ENCODE results near the gene ALDH3A2.
"Not testable (repeated sequence)": the region's sequence is repeated elsewhere in the genome, so short reads cannot be mapped to it uniquely, and the experiment has no call there.

ALDH3A2 gene

DNA sequence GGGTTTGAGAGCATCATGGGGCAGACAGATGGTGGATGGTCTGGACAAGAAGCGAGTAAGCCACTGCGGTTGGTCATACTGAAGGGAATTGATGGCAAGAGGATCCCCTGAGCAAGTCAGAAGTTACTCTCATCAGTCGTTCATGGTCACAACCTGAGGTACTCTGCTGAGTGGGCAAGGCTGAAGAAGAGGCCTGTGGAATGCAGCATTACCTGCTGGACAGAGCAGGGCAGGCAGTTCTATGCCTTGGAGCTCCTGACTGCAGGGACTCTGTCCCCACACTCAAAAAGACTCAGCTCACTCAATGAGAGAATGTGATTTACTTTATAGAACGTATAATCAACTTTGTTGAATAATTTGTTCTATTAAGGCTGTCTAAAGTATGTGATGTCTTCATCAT lies 28.3 kb downstream of the ALDH3A2 start:
- WGBS, 2 experiments = 95 to 96% methylated on average over 3 to 4 of the region's 4 CpGs
- H3K36me3 ChIP-seq (ENCODE audit: control insufficient read depth, insufficient read depth, low read length) = peaks cover 60% of the 10 kb centered on the region
- no peak overlapping the region for H3K27ac ChIP-seq (ENCODE audit: insufficient read depth, low read depth, low read length, poor library complexity, severe bottlenecking)
- H3K27me3 ChIP-seq (ENCODE audit: control insufficient read depth, insufficient read depth, low read length, poor library complexity, severe bottlenecking) = no peaks in the 10 kb centered on the region
- no peaks in the 10 kb centered on the region for H3K4me1 ChIP-seq (ENCODE audit: control insufficient read depth, insufficient read depth, low read length)
- peaks cover 5% of the 10 kb centered on the region for H3K9me3 ChIP-seq (ENCODE audit: control insufficient read depth, low read length)
- H3K4me3 ChIP-seq (ENCODE audit: insufficient read depth, low read depth, low read length) = no peak overlapping the region

DNA sequence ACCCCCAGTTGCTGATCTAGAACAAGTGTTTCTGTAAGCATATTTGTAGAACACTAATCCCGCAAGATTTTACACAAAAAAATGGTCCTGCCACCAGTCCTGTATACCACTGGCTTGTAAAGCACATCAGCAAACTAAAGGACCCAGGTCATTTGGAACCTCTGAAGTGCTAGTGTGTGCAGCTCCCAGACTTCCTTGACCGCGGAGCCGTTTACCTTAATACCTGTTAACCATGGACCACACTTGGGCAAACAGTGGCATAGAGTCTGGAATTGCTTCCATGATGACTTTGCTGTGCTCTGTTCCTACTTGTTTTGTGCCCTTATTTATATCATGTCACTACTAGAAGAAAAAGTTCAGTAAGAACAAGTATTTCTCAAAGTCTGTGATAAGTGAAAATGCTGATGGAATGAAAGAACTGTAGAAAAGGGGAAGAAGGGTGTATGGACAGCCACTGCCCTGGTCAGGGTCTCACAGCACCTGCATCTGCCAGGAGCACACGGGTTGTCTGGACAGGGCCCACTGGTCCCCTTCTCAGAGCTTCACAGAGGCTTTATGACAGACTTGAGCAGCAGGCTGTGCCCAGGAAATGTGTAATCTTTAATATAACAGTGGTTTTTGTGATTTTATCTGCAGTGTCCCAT lies 29.3 kb downstream of the ALDH3A2 start:
- H3K4me1 ChIP-seq (ENCODE audit: control insufficient read depth, insufficient read depth, low read length) = no peaks in the 10 kb centered on the region
- H3K36me3 ChIP-seq (ENCODE audit: control insufficient read depth, insufficient read depth, low read length) = peaks cover 54% of the 10 kb centered on the region
- 96% methylated on average over 5 of the region's 5 CpGs for WGBS, 2 experiments

DNA sequence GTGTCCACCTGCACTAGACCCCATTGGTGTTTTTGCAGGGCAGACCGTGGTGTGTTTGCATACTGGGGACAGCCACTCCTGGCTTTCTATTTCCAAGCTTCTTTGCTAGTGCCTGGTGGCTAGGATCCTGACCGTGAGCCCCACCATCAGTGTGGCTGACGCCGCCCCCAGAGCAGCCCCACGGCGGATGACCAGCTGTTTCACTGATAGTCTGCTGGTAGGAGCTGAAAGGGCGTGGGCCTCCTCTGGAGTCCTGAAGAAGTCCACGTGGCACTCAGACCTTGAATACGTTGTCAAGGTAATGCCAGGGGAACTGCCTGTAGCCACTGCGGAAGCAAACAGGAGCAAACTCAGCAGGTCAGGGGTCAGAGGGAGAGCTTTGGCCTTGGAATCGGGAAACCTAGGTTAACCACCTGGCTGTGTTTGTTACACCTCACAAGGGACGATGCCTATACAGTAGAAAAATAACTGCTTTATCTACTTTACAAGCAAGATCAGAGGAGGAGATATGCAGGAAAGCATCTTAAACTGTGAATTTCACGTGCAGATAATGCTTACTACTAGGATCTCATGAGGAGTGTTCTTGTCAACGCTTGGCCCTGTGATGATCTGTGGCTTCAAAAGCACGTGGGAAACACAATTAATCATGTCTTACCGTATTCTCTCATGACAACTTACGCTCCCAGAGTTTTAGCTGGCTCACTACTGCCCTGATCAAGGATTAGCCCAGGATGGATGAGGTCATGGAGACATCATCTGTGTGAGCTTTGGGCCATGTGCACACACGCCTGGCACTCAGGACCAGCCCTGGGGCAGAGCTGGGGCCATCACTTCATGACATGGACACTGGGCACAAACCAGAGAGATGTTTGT lies 30.3 kb downstream of the ALDH3A2 start:
- Histone ChIP-seq H3K27ac (ENCODE audit: insufficient read depth, low read depth, low read length, poor library complexity, severe bottlenecking) (no peak overlapping the region), H3K36me3 (ENCODE audit: control insufficient read depth, insufficient read depth, low read length) (peaks cover 50% of the 10 kb centered on the region), H3K4me1 (ENCODE audit: control insufficient read depth, insufficient read depth, low read length) (no peaks in the 10 kb centered on the region), H3K4me3 (ENCODE audit: insufficient read depth, low read depth, low read length) (no peak overlapping the region), H3K9me3 (ENCODE audit: control insufficient read depth, low read length) (peaks cover 5% of the 10 kb centered on the region), H3K27me3 (ENCODE audit: control insufficient read depth, insufficient read depth, low read length, poor library complexity, severe bottlenecking) (no peaks in the 10 kb centered on the region)
- 96% methylated on average over 18 of the region's 18 CpGs for WGBS, 2 experiments

More for the DNA sequence above, 29.3 kb downstream of the ALDH3A2 start:
- Histone ChIP-seq H3K27ac (ENCODE audit: insufficient read depth, low read depth, low read length, poor library complexity, severe bottlenecking) (no peak overlapping the region), H3K9me3 (ENCODE audit: control insufficient read depth, low read length) (peaks cover 5% of the 10 kb centered on the region), H3K4me3 (ENCODE audit: insufficient read depth, low read depth, low read length) (no peak overlapping the region), H3K27me3 (ENCODE audit: control insufficient read depth, insufficient read depth, low read length, poor library complexity, severe bottlenecking) (no peaks in the 10 kb centered on the region)

GRCh38 chr17:19683117-19683516 lies 34.6 kb downstream of the ALDH3A2 start:
- Histone ChIP-seq H3K36me3 (ENCODE audit: control insufficient read depth, insufficient read depth, low read length) (peaks cover 13% of the 10 kb centered on the region), H3K4me3 (ENCODE audit: insufficient read depth, low read depth, low read length) (no peak overlapping the region), H3K9me3 (ENCODE audit: control insufficient read depth, low read length) (peaks cover under 1% of the 10 kb centered on the region), H3K27ac (ENCODE audit: insufficient read depth, low read depth, low read length, poor library complexity, severe bottlenecking) (no peak overlapping the region), H3K27me3 (ENCODE audit: control insufficient read depth, insufficient read depth, low read length, poor library complexity, severe bottlenecking) (no peaks in the 10 kb centered on the region), H3K4me1 (ENCODE audit: control insufficient read depth, insufficient read depth, low read length) (no peaks in the 10 kb centered on the region)
- WGBS, 2 experiments = 100% methylated on average over 1 to 2 of the region's 2 CpGs

DNA sequence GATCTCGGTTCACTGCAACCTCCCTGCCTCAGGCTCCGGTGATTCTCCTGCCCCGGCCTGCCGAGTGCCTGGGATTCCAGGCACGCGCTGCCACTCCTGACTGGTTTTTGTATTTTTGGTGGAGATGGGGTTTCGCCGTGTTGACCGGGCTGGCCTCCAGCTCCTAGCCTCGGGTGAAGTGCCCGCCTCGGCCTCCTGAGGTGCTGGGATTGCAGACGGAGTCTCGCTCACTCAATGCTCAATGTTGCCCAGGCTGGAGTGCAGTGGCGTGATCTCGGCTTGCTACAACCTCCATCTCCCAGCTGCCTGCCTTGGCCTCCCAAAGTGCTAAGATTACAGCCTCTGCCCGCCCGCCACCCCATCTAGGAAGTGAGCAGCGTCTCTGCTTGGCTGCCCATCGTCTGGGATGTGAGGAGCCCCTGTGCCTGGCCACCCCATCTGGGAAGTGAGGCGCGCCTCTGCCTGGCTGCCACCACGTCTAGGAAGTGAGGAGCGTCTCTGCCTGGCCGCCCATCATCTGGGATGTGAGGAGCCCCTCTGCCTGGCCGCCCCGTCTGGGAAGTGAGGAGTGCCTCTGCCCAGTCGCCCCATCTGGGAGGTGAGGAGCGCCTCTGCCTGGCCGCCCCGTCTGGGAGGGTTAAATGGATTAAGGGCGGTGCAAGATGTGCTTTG lies 36.5 kb downstream of the ALDH3A2 start:
- not testable (repeated sequence) for H3K36me3 ChIP-seq (ENCODE audit: control insufficient read depth, insufficient read depth, low read length); H3K27ac ChIP-seq (ENCODE audit: insufficient read depth, low read depth, low read length, poor library complexity, severe bottlenecking); H3K4me1 ChIP-seq (ENCODE audit: control insufficient read depth, insufficient read depth, low read length); H3K27me3 ChIP-seq (ENCODE audit: control insufficient read depth, insufficient read depth, low read length, poor library complexity, severe bottlenecking); H3K9me3 ChIP-seq (ENCODE audit: control insufficient read depth, low read length); H3K4me3 ChIP-seq (ENCODE audit: insufficient read depth, low read depth, low read length)
- 90 to 91% methylated on average over 29 to 32 of the region's 32 CpGs for WGBS, 2 experiments

GRCh38 chr17:19686400-19687090 lies 38.0 kb downstream of the ALDH3A2 start:
- 100% methylated on average over 1 of the region's 2 CpGs; no CpG with 5 or more reads in 1 of the 2 experiments for WGBS, 2 experiments
- Histone ChIP-seq H3K9me3 (ENCODE audit: control insufficient read depth, low read length) (no peaks in the 10 kb centered on the region), H3K4me1 (ENCODE audit: control insufficient read depth, insufficient read depth, low read length) (no peaks in the 10 kb centered on the region), H3K36me3 (ENCODE audit: control insufficient read depth, insufficient read depth, low read length) (no peaks in the 10 kb centered on the region), H3K27ac (ENCODE audit: insufficient read depth, low read depth, low read length, poor library complexity, severe bottlenecking) (no peak overlapping the region), H3K27me3 (ENCODE audit: control insufficient read depth, insufficient read depth, low read length, poor library complexity, severe bottlenecking) (no peaks in the 10 kb centered on the region), H3K4me3 (ENCODE audit: insufficient read depth, low read depth, low read length) (no peak overlapping the region)

DNA sequence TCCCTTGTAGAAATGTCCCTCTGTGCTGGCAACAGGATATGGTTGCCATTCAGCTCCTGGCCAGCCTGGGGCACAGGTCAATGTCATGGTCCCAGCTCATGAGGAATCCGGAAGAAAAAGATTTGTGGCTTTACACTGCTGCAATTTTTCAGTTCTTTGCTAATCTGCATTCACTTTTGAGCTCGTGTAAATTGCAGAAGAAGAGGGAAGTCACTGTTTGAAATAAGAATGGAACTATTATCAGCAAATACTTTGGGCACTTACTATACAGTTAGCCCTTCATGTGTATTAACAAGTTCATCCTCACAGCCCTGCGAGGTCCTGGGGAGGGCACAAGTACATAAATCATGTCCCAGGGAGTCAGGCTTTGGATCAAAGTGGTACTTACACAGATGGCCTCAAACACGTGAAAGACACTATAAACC lies 53.7 kb downstream of the ALDH3A2 start:
- Histone ChIP-seq H3K27ac (ENCODE audit: insufficient read depth, low read depth, low read length, poor library complexity, severe bottlenecking) (no peak overlapping the region), H3K4me1 (ENCODE audit: control insufficient read depth, insufficient read depth, low read length) (peaks cover 40% of the 10 kb centered on the region), H3K4me3 (ENCODE audit: insufficient read depth, low read depth, low read length) (no peak overlapping the region), H3K9me3 (ENCODE audit: control insufficient read depth, low read length) (no peaks in the 10 kb centered on the region), H3K36me3 (ENCODE audit: control insufficient read depth, insufficient read depth, low read length) (no peaks in the 10 kb centered on the region), H3K27me3 (ENCODE audit: control insufficient read depth, insufficient read depth, low read length, poor library complexity, severe bottlenecking) (no peaks in the 10 kb centered on the region)
- 87 to 90% methylated on average over 4 of the region's 4 CpGs for WGBS, 2 experiments

DNA sequence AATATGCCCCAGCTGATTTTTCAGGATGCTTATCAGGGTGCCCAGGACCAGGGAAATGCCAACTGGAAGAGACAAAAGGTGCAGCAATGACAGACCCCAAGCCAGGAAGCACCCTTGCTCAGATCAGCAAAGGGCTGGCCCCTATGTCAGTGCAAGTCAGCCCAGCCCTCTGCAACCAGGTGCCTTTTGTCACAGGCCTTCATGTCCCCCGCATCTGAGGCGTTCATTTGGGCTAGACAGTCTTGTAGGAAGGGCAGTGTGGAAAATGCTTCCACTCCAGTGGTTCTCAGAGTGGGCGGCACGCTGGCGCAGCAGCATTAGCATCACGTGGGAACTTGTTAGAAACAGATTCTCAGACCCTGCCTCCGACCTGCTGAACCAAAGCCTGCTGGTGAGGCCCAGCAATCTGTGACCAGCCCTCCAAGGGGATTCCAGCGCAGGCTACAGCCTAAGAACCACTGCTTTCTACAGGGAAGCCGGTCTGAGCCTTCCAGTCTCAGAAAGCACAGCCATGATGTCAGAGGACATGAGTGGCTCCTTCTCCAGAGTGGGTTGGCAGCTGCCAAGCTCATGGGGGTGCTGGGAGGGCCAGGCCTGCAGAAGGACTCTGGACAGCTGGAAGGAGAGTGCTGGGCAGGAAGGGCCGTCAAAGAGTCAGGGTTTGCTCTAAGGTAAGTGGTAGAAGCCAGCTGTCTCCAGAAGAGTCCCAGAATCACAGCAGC lies 54.7 kb downstream of the ALDH3A2 start:
- Histone ChIP-seq H3K4me1 (ENCODE audit: control insufficient read depth, insufficient read depth, low read length) (peaks cover 42% of the 10 kb centered on the region), H3K4me3 (ENCODE audit: insufficient read depth, low read depth, low read length) (no peak overlapping the region), H3K36me3 (ENCODE audit: control insufficient read depth, insufficient read depth, low read length) (no peaks in the 10 kb centered on the region), H3K9me3 (ENCODE audit: control insufficient read depth, low read length) (no peaks in the 10 kb centered on the region), H3K27ac (ENCODE audit: insufficient read depth, low read depth, low read length, poor library complexity, severe bottlenecking) (peak overlapping the region; percentile 87), H3K27me3 (ENCODE audit: control insufficient read depth, insufficient read depth, low read length, poor library complexity, severe bottlenecking) (no peaks in the 10 kb centered on the region)
- WGBS, 2 experiments = 70% methylated on average over 10 of the region's 10 CpGs

DNA sequence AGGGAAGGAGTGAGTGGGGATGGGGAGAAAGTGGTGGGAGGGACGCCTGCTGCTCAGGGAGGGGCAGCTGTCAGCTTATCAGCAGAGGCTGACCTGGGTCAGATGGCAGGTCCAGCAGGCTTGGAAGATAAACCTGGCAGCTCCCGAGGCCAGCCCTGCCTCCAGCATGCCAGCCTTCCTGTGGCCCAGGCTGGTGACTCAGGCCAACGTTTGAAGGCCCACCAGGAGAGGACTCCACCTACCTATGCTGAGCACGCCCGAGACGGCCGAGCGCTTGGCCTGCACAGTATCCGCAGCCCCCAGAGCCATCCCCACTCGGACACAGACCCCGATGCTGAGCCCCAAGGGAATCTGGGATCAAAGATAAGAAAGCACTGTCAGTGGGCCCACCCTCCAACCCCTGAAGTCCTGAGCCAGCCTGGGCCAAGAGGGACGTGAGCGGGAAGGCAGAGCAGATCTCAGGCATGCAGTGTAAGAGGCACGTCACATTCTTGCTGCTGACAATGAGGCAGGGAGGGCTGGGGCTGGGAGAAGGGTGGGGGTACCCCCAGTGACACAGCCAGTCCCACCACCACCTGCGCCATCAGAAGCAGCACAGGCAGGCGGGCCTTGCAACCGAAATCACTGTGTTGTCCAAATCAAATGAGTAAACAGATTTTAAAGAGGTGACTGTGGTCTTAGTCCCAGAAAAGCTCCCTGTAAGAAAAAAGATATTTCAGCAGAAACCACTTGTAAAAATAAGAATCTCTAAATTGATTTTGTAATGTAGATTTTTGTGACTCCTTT lies 55.5 kb downstream of the ALDH3A2 start:
- H3K27ac ChIP-seq (ENCODE audit: insufficient read depth, low read depth, low read length, poor library complexity, severe bottlenecking) = peak overlapping the region; percentile 87

More for the DNA sequence above, 55.5 kb downstream of the ALDH3A2 start:
- H3K4me1 ChIP-seq (ENCODE audit: control insufficient read depth, insufficient read depth, low read length) = peaks cover 42% of the 10 kb centered on the region
- H3K4me3 ChIP-seq (ENCODE audit: insufficient read depth, low read depth, low read length) = no peak overlapping the region
- no peaks in the 10 kb centered on the region for H3K36me3 ChIP-seq (ENCODE audit: control insufficient read depth, insufficient read depth, low read length)
- WGBS, 2 experiments = 64 to 67% methylated on average over 17 of the region's 17 CpGs
- no peaks in the 10 kb centered on the region for H3K9me3 ChIP-seq (ENCODE audit: control insufficient read depth, low read length)
- no peaks in the 10 kb centered on the region for H3K27me3 ChIP-seq (ENCODE audit: control insufficient read depth, insufficient read depth, low read length, poor library complexity, severe bottlenecking)
